Activated naive CD4-positive, alpha-beta T cell treated with anti-CD3 and anti-CD28 coated beads, Interleukin-2, amount 50 U/mL, for 72 hours (primary cell): ENCODE measurements around the gene PPP6R1. TPM values are rescaled to one million over a fixed set of nuclear protein-coding genes. Genes with fewer than 3 reads are reported as not detected.
A peak's percentile ranks its signal among the peaks of the same experiment; 100 is the strongest.

ENCODE experiments used
- ATAC-seq, 2 donors: fragments of 150-1000 bp; cut with Tn5 transposase; 2 replicates each; pipeline ENCODE4 v1.10.0; 2021; ENCODE audit warnings: mild to moderate bottlenecking in 2 of 2, moderate library complexity in 2 of 2
- DNase-seq, 2 donors: peaks; one replicate each; pipeline ENCODE4 v3.0.0; 2021 to 2022; ENCODE audit warnings: low spot score in 2 of 2
- H3K27ac Mint-ChIP-seq, 2 donors: one replicate each; pipeline ENCODE4 v1.8.0; 2022; ENCODE audit warnings: mild to moderate bottlenecking in 2 of 2, mixed read lengths in 2 of 2
- H3K36me3 Mint-ChIP-seq, 2 donors: one replicate each; pipeline ENCODE4 v1.8.0; 2022; ENCODE audit warnings: mixed read lengths in 2 of 2
- H3K9me3 Mint-ChIP-seq, 2 donors: one replicate each; pipeline ENCODE4 v1.8.0; 2022; ENCODE audit warnings: mixed read lengths in 2 of 2
- total RNA-seq, 2 donors: library from RNA; stranded (reverse); gene quantifications; one replicate each; pipeline ENCODE4 v1.2.3, GENCODE V29; 2022

Gene PPP6R1
- total RNA-seq, 2 donors from 2014 or later = 160 to 225 TPM

DNA sequence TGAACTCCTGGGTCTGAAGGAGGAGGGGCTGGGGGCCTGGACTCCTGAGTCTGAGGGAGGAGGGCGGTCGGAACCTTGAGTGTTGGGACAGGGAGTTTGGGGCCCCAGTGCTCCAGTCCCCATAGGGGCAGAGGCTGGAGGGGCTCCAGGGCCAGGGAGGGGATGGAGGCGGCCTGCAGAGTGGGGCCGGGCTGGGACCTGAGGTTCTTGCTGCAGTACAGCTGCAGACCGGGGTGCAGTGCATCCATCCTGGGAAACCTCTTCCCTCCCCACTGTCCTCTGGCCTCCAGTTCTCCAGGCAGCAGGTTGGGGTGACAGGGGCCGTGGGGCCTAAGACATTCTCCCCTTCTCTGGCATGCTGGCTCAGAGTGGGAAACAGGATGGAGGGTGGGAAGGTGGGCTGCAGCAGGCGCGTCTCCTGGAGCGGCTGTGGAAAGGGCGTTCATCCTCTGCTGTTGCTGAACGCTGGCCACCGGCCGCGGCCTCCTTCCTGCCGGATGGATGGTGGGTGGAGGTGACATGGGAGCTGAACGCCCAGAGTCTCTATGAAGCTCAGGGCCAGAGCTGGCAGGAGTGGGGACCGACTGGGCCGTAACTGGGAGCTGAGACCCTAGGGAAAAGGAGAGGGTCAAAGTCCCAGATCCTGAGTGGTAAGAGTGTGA, 26.5 kb upstream of the PPP6R1 start:
- no peak for DNase-seq
- H3K36me3 Mint-ChIP-seq = no peaks in the 10 kb centered on the region
- H3K9me3 Mint-ChIP-seq = no peaks in the 10 kb centered on the region
- peak overlapping the region in 1 of 2 donors; percentile 51 for H3K27ac Mint-ChIP-seq
- ATAC-seq = no peak

DNA sequence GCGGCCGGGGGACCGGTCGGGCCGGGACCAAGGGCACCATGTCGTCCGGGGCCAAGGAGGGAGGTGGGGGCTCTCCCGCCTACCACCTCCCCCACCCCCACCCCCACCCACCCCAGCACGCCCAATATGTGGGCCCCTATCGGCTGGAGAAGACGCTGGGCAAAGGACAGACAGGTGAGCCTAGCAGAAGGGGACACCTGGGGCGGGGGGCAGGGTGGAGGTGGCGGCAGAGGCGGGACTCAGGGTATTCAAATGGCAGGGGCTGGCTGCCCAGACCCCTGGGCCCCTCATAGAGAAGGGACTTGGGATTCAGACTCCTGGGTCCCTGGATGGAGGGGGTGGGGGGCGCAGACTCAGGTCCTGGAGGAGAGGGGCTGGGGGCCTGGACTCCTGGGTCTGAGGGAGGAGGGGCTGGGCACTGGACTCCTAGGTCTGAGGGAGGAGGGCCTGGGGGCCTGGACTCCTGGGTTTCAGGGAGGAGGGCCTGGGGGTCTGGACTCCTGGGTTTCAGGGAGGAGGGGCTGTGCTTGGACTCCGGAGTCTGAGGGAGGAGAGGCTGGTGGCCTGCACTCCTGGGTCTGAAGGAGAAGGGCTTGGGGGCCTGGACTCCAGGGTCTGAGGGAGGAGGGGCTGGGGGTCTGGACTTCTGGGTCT, 25.7 kb upstream of the PPP6R1 start:
- DNase-seq = no peak
- peaks cover 5 to 6% of the 10 kb centered on the region in 2 donors for H3K36me3 Mint-ChIP-seq
- H3K9me3 Mint-ChIP-seq = no peaks in the 10 kb centered on the region
- peak overlapping the region in 1 of 2 donors; percentile 51 for H3K27ac Mint-ChIP-seq
- no peak for ATAC-seq

DNA sequence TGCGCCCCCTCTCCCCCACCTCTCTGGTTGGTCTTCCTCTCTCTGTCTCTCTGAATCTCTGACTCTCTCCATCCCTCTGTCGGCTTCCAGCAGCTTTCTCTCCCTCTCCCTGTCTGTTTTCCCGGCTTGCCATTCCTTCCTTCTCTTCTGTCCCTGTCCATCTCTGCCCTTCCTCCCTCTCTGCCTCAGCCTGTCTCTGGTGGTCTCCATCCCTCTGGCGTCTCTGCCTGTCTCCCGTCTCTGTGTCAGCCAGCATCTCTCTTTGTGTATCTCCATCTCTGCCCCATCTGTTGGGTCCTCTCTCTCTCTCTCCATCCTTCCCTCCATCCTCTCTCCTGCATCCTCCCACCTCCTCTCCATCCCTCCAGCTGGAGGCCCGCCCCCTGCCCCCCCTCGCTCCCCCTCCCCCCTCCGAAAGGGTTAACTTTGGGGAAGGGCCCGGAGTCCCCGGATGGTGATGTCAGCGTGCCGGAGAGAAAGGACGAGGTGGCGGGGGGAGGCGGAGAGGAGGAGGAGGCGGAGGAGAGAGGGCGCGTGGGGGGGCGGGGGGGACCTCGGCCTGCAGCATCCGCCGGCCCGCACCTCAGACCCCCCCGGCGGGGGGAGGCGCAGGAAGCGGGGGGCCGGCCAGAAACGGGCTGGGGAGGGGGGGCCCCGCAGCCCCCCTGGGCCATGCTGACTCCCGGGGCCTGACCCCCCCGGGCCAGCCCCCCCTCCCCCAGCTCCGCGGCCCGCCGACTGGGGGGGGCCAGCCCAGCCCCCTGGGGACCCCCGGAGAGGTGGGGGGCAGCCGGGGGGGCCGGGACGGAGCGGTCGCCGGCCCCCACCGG, 24.9 kb upstream of the PPP6R1 start, which contains the start of gene BRSK1:
BRSK1 (plus strand) TSS at position 450 of the 830 bp plus-strand sequence. CDS start 446 bp downstream, outside the sequence.
- no peaks in the 10 kb centered on the region for H3K9me3 Mint-ChIP-seq
- DNase-seq = peak in 1 of 2 donors; percentile 40

DNA sequence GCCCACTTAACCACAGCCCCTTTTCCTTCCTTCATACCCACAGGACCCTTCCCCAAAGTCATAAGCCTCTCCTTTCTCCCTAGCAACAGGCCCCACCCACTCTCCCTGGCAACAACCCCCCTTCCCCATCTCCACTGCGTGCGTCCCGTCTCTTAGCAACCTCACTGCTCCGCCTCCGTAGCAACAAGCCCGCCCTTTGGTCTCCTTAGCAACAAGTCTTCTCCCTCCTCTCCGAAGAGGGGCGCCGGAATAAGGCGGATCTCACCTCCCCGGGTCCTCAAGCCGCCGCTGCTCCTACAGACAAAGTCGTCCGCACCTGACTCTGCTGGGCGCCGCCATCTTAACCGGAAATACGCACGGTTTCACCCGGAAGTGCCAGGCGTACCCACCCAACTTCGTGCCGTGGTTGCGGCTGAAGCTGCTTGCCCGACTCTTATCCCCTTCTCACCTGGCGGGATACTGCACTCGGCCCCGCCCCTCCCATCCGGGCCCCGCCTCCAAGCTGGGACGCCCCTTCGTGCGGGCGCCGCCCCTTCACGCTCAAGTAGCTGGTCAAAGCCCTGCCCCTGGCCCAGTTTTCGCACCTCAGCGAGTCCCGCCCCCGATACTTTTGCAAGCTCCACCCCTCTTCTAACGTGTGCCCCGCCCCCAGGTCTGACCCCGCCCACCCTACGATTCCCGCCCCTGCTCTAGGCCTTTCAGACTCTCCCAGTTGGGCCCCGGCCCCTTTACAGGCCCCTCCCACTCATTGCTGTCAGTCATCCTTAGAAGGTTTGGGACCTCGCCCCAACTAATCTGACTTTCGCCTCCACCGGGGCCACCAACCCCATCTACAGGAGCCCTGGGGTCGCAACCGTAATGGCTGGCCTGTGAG, 21.2 kb upstream of the PPP6R1 start, which contains the start of gene HSPBP1:
HSPBP1 (minus strand) TSS at position 341 of the 874 bp plus-strand sequence. CDS start 502 bp downstream, outside the sequence.
- ATAC-seq (peak; percentile 91 to 92), DNase-seq (peak; percentile 95 to 98)
- peaks cover 5 to 13% of the 10 kb centered on the region in 2 donors for H3K36me3 Mint-ChIP-seq
- H3K27ac Mint-ChIP-seq = peak within 1 kb of the TSS; percentile 86 to 100
- no peaks in the 10 kb centered on the region for H3K9me3 Mint-ChIP-seq

More for the DNA sequence above, 24.9 kb upstream of the PPP6R1 start, which contains the start of gene BRSK1:
- ATAC-seq = no peak
- H3K27ac Mint-ChIP-seq = peak within 1 kb of the TSS; percentile 75 to 92
- peaks cover 5 to 6% of the 10 kb centered on the region in 2 donors for H3K36me3 Mint-ChIP-seq

DNA sequence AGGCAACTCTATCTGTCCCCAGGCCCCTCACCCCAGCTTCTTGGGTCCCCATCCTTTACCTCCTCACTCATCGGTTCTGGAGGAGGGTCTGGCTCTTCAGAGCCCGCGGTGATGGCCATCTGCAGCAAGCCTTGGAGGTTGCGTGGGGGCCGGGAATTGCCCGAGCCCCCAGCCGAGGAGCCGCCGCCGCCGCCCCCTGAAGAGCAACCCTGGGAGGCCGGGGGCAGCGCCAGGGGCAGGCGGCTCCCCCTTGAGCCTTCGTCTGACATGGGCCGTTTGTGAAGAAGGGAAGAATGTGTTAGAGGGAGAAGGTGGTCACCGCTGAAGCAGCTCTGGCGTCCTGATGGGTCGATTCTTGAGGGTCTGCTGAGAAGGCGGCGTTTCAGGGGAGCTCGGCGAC, 20.5 kb upstream of the PPP6R1 start:
- H3K27ac Mint-ChIP-seq = peak overlapping the region; percentile 86 to 100
- no peaks in the 10 kb centered on the region for H3K9me3 Mint-ChIP-seq
- ATAC-seq (no peak), DNase-seq (no peak)
- peaks cover 5 to 13% of the 10 kb centered on the region in 2 donors for H3K36me3 Mint-ChIP-seq

DNA sequence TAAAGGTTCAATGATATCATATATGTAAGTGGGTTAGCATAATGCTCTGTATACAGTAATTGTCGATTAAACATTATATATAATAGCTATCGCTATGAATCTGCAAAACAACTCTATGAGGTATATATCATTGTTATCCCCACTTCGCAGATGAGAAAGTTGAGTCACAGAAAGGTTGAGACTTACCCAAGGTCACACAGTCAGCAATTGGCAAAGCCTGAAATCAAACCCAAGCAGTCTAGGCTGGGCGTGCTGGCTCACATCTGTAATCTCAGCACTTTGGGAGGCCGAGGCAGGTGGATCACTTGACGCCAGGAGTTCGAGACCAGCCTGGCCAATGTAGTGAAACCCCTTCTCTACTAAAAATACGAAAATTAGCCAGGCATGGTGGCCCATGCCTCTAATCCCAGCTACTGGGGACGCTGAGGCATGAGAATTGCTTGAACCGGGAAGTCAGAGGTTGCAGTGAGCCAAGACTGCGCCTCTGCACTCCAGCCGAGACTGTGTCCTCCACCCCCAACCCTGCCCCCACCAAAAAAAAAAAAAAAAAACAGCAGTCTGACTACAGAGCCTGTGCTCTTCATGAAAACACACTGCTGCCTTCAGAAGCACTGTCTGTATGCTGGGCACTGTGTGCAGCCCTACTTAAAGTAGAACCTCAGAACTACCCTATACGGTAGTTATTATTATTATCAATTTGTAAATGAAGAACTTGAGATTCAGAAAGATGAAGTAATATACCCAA, 19.7 kb upstream of the PPP6R1 start:
- H3K27ac Mint-ChIP-seq = no peak overlapping the region
- peaks cover 5 to 16% of the 10 kb centered on the region in 2 donors for H3K36me3 Mint-ChIP-seq
- H3K9me3 Mint-ChIP-seq = no peaks in the 10 kb centered on the region
- DNase-seq = no peak
- ATAC-seq = no peak

DNA sequence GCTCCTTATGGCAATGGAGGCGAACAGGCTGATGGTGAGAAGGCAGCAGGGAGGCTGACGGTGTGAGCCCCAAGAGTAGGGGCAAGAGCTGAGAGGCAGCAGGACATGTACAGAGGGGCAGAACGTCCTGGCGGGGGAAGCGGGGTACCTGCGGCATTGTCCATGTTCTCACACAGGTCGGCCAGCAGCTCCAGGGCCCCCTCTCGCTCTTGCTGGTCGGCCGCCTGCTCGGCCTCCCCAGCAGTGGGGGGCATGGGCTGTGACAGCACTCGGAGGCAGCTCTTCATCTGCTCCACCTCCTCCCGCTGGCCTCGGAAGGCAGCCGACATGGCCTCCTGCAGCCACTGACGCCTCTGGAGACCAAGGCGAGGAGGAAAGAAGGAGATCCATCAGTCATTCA, 18.7 kb upstream of the PPP6R1 start:
- ATAC-seq = no peak
- Mint-ChIP-seq H3K36me3 (peaks cover 5 to 23% of the 10 kb centered on the region in 2 donors), H3K9me3 (no peaks in the 10 kb centered on the region), H3K27ac (no peak overlapping the region)
- DNase-seq = no peak

DNA sequence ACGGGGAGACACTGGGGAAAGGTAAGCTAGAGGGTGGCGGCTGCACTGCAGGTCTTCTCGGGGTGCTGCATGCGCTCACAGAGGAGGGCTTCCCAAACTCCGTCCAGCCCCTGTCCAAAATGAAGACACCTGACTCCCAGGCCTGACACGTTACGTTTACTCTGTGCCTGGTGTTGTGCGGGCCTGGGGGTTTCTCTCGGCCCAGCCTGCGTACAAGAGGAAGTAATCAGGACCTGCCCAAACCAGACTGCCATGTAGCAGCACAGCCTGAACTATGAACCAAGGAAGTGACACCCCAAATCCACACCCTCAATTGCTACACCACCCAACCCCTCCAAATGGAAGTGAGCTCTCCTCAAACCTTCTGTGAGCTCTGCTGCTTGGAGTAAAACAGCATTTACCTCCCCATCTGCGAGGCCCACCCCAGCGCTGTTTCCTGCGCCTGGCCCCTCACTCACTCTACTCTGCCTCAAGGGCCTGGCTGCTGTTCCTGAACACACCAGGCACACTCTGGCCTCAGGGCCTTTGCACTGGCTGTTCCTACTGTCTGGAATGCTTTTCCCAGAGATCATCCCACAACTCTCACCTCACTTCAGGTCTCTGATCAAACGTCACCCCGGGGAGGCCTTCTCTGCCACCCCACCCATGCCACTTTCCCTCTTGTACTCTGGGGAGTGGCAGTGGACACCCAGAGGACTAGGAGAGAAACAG, 18.1 kb upstream of the PPP6R1 start:
- ATAC-seq = no peak
- Mint-ChIP-seq H3K27ac (peak overlapping the region in 1 of 2 donors; percentile 88), H3K9me3 (no peaks in the 10 kb centered on the region), H3K36me3 (peaks cover 5 to 28% of the 10 kb centered on the region in 2 donors)
- no peak for DNase-seq

DNA sequence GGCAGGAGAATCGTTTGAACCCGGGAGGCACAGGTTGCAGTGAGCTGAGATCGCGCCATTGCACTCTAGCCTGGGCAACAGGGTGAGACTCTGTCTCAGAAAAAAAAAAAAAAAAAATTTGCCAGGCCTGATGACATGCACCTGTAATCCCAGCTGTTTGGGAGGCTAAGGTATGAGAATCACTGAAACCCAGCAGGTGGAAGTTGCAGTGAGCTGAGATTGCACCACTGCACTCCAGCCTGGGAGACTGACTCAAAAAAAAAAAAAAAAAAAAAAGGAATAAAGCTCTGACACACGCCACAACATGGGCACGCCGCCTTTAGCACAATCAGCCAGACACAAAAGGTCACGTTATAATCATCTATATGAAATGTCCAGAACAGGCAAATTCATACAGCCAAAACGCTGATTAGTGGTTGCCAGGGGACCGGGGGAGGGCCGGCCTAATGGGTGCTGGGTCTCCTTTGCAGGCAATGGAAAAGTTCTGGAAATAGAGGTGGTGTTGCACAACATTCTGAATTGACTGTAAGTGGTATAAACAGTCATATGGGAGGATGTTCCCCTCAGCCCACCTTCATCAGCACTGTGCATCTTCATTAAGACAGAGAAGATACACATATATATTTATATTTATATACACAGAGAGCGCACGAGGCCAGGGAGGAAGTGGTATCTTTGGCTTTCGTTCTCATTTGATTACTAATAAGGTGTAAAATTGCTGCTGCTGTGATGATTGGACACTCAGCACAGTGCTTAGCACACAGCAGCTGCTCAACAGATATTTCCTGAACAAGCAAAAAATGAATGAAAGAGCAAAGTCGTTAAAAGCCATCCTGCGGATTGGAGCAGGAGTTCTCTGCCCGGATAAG, 17.3 kb upstream of the PPP6R1 start:
- H3K27ac Mint-ChIP-seq = peak overlapping the region in 1 of 2 donors; percentile 25
- no peak for DNase-seq
- peaks cover 5 to 28% of the 10 kb centered on the region in 2 donors for H3K36me3 Mint-ChIP-seq
- no peak for ATAC-seq
- H3K9me3 Mint-ChIP-seq = no peaks in the 10 kb centered on the region

DNA sequence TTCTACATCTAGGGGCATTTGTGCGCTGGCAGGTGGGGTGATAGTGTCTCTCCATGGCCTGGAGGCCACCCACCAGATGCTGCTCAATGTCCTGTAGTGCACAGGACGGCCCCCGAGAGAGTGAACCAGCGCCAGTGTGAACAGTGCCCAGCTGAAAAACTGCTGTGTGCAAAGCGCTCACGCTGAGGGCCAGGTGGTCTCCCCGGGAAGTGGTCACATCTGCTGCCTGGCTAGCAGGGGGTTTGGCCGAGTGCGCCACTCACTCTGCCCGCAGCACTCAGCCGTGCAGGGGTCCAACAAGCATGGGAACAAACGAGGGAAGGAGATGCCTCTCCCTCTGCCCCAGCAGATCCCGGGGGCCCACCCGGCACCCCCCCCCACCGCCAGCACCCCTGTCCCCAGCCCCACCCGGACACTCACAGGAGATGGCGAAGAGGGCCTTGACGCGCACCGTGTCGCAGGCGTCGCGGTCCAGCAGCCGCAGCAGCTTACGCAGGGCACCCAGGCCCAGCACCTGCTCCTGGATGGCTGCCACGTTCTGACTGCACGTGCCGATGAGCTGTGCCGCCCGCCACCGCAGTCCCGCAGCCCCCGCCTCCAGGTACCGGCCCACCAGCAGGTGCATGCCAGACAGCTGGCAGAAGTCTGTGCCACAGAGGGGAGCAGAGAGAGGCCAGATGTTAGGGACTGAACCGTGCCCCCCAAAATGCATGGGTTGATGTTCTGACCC, 15.3 kb upstream of the PPP6R1 start:
- Mint-ChIP-seq H3K9me3 (no peaks in the 10 kb centered on the region), H3K27ac (no peak overlapping the region), H3K36me3 (peaks cover 0 to 25% of the 10 kb centered on the region in 2 donors)
- DNase-seq (no peak), ATAC-seq (no peak)

DNA sequence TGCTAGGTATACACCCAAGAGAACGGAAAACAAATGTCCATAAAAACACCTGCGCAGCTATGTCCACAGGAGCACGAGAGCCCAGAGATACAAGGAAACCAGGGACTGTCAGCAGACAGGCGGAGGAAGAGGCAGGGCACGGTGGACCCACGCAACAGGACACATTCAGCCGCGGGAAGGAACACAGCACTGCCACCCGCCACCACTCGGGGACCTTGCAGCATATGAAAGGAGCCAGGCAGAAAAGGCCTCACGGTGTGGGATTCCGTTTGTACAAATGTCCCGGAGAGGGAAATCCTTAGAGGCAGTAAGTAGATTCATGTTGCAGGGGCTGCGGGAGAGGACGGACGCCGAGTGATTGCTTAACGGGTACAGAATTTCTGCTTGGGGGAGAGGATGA, 13.3 kb upstream of the PPP6R1 start:
- no peaks in the 10 kb centered on the region for H3K9me3 Mint-ChIP-seq
- ATAC-seq (no peak), DNase-seq (no peak)
- H3K27ac Mint-ChIP-seq = peak overlapping the region in 1 of 2 donors; percentile 69
- H3K36me3 Mint-ChIP-seq = peaks cover 0 to 24% of the 10 kb centered on the region in 2 donors

DNA sequence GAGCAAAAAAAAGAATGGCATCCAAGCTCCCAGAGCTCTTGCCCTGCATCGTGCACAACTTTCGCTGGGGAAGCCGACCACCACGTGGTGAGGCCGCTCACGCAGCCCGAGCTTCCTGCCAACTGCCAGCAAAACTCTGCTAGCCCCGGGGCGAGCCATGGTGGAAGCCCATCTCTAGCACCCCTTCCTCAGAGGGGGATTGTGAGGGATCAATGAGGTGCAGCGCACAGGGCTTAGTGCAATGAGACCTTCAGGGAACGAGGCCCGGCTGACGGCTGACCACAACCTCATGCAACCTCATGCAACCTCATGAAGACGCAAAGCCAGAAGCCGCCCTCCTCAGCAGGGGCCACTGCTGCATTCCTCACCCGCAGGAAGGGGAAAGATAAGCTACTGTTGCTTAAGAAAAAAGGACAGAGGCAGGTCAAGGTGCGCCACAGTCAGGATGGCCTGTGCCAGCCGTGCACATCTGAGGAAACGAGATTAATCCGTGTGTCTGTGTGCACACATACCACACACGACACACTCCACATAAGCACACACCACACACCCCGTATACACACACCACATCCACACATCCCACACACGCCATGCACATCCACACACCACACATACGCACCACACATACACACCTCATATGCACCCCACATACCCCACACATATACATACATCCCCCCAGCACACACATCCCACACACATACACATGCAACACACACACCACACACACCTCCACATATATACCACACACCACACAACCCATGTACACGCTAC, 11.5 kb upstream of the PPP6R1 start:
- ATAC-seq (no peak), DNase-seq (no peak)
- peaks cover 7 to 27% of the 10 kb centered on the region in 2 donors for H3K36me3 Mint-ChIP-seq
- peaks cover 6 to 8% of the 10 kb centered on the region in 2 donors for H3K9me3 Mint-ChIP-seq
- H3K27ac Mint-ChIP-seq = no peak overlapping the region

DNA sequence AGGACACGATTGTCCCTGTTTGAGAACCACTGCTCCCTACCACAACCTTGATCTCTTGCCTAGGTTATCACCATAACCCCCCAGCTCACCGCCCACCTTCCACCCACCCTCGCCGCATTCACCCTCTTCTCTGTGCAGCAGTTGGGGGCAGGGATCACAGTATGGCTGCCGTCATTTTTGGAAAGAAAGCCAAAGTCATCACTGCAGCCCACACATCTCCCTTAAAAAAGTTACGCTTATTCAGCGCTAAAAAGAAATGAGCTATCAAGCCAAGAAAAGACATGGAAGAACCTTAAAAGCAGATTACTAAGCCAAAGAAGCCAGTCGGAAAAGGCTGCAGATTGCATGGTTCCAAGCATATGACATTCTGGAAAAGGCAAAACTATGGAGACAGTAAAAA, 10.5 kb upstream of the PPP6R1 start:
- H3K27ac Mint-ChIP-seq = no peak overlapping the region

More for the DNA sequence above, 10.5 kb upstream of the PPP6R1 start:
- H3K9me3 Mint-ChIP-seq = peaks cover 6 to 8% of the 10 kb centered on the region in 2 donors
- peaks cover 7 to 27% of the 10 kb centered on the region in 2 donors for H3K36me3 Mint-ChIP-seq
- DNase-seq = no peak
- ATAC-seq = no peak
